GM21717 (cell line): ENCODE measurements around the gene IFTAP.
A peak's percentile ranks its signal among the peaks of the same experiment; 100 is the strongest.

ENCODE experiments used
- ATAC-seq: cut with Tn5 transposase; IDR thresholded peaks from one replicate; pipeline ENCODE4 v1.9.1; 2021; ENCODE audit warnings: mild to moderate bottlenecking, moderate library complexity; ENCODE audit not compliant: unreplicated experiment

The IFTAP gene

GRCh38 chr11:36596880-36597279, 2.6 kb downstream of the IFTAP start:
- no peak for ATAC-seq

GRCh38 chr11:36598051-36598450, 3.7 kb downstream of the IFTAP start, which contains the start of gene RAG2:
TSS of gene RAG2 (minus strand) at chr11:36598236. CDS start at chr11:36594168, 4,068 bp downstream.
- no peak for ATAC-seq

- ATAC-seq: no peak
Measured at GRCh38 chr11:36600180-36600579, 5.9 kb downstream of the IFTAP start.

GRCh38 chr11:36601155-36601554, 6.9 kb downstream of the IFTAP start:
- no peak for ATAC-seq

GRCh38 chr11:36602135-36602534, 7.8 kb downstream of the IFTAP start:
- no peak for ATAC-seq

GRCh38 chr11:36605221-36606216, 11.2 kb downstream of the IFTAP start:
- ATAC-seq: peak; percentile 79

GRCh38 chr11:36608491-36609199, 14.3 kb downstream of the IFTAP start:
- ATAC-seq: no peak

- ATAC-seq: no peak
Measured at GRCh38 chr11:36609383-36609782, 15.1 kb downstream of the IFTAP start.

GRCh38 chr11:36615826-36616225, 21.5 kb downstream of the IFTAP start:
- no peak for ATAC-seq

- no peak for ATAC-seq
Measured at GRCh38 chr11:36617543-36618362, 23.5 kb downstream of the IFTAP start.

GRCh38 chr11:36618363-36619047, 24.2 kb downstream of the IFTAP start:
- no peak for ATAC-seq

GRCh38 chr11:36619502-36619901, 25.2 kb downstream of the IFTAP start:
- no peak for ATAC-seq

- ATAC-seq: no peak
Measured at GRCh38 chr11:36620246-36620645, 25.9 kb downstream of the IFTAP start.

- peak; percentile 61 for ATAC-seq
Measured at GRCh38 chr11:36622431-36623136, 28.3 kb downstream of the IFTAP start.

GRCh38 chr11:36623494-36623893, 29.2 kb downstream of the IFTAP start:
- ATAC-seq: no peak

GRCh38 chr11:36627006-36627405, 32.7 kb downstream of the IFTAP start:
- no peak for ATAC-seq

GRCh38 chr11:36627471-36627870, 33.2 kb downstream of the IFTAP start:
- ATAC-seq: no peak

GRCh38 chr11:36628141-36628540, 33.8 kb downstream of the IFTAP start:
- ATAC-seq: no peak

- no peak for ATAC-seq
Measured at GRCh38 chr11:36628765-36629244, 34.5 kb downstream of the IFTAP start.

- ATAC-seq: no peak
Measured at GRCh38 chr11:36631774-36632173, 37.5 kb downstream of the IFTAP start.
